SIG-M5 treated with dmso at 0.1 percent for 504 hours (cell line): ENCODE results near the gene MAGEA3.
"Not testable (repeated sequence)": the region's sequence is repeated elsewhere in the genome, so short reads cannot be mapped to it uniquely, and the experiment has no call there.

Source experiments
- DNase-seq: peaks from one replicate; lab custom pipeline; 2025; ENCODE audit not compliant: unreplicated experiment; lab: John Stamatoyannopoulos, UW

Gene MAGEA3

DNA sequence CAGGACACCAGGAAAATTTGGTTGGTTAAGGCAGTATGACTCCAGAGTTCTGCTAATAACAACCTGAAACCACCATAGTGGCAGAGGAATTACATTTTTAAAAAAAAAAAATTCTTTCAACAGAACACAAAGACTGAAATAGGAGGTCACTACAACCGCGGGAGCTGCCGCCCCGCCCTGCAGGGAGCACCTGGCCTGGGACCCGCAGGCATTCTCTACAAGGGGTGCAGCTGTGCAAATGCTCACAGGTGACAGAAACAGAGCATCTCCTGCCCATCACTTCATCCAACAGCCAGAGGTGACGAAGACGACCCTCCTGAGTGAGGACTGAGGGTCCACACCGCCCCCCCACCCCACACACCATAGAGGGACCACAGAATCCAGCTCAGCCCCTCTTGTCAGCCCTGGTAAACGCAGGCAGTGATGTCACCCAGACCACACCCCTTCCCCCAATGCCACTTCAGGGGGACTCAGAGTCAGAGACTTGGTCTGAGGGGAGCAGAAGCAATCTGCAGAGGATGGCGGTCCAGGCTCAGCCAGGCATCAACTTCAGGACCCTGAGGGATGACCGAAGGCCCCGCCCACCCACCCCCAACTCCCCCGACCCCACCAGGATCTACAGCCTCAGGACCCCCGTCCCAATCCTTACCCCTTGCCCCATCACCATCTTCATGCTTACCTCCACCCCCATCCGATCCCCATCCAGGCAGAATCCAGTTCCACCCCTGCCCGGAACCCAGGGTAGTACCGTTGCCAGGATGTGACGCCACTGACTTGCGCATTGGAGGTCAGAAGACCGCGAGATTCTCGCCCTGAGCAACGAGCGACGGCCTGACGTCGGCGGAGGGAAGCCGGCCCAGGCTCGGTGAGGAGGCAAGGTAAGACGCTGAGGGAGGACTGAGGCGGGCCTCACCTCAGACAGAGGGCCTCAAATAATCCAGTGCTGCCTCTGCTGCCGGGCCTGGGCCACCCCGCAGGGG, at the start of gene MAGEA3:
Gene MAGEA3 (plus strand): TSS at position 843 of the 980 bp plus-strand sequence. CDS start 2,039 bp downstream, outside the sequence.
- DNase-seq, result not testable (repeated sequence)

GRCh38 chrX:152652060-152652459, 46.5 kb upstream of the MAGEA3 start:
- DNase-seq, result no peak

- DNase-seq, result no peak
These were observed 46.1 kb upstream of the MAGEA3 start for GRCh38 chrX:152652467-152652866.

DNA sequence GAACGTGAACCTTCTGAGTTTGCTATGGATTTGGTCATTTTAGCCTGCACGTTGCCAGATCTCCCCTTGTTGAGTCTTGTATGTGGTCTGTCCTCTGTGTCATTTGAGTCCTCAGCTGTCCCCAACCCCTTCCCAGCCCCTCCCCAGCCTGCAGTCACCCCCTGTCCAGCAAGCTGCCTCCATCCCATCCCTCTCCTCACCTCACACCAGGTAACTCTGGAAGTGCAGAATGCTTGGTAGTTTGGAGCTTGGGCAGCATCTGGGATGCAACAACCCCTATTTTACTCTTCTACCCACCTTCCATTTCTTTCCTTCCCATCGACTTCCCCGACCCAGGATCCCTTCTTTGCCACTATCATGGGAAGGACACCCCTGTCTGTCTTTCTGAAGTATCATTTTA, 42.5 kb upstream of the MAGEA3 start:
- DNase-seq, result no peak

GRCh38 chrX:152656890-152657289, 41.7 kb upstream of the MAGEA3 start:
- DNase-seq, result no peak

DNA sequence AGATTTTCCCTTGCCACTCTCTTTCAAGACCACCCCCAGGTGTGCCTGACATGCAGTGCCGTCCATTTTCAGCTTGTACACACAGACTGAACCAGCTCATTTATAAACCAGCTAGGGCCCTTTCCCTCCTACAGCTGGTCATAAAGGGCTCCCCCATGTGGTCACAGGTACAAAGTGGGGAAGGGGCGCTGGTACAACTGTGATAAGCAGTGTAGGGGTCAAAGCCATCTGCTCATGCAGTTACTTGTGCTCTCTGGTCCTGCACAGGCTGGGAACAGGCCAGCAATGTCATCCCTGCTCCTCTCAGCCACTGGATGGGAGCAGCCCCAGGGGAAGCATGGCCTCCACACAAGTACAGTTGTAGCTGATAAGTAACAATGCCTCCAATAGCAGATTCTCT, 40.3 kb upstream of the MAGEA3 start:
- DNase-seq, result no peak

DNA sequence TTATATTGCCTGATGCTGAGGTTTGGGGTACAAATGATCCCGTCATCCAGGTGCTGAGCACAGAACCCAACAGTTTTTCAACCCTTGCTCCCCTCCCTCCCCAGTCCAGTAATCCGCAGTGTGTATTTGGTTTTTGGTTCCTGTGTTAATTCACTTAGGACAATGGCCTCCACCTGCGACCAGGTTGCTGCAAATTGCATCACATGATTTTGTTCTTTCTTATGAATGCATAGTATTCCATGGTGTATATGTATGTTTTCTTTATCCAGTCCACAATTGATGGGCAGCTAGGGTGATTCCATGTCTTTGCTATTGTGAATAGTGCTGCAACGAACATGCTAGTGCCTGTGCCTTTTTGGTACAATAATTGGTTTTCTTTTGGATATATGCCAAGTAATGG, 35.5 kb upstream of the MAGEA3 start:
- no peak for DNase-seq

- no peak for DNase-seq
These were observed 24.5 kb upstream of the MAGEA3 start for GRCh38 chrX:152674135-152674534.

GRCh38 chrX:152674652-152675051, 23.9 kb upstream of the MAGEA3 start:
- DNase-seq, result not testable (repeated sequence)

GRCh38 chrX:152681012-152681411, 17.6 kb upstream of the MAGEA3 start:
- DNase-seq, result not testable (repeated sequence)

DNA sequence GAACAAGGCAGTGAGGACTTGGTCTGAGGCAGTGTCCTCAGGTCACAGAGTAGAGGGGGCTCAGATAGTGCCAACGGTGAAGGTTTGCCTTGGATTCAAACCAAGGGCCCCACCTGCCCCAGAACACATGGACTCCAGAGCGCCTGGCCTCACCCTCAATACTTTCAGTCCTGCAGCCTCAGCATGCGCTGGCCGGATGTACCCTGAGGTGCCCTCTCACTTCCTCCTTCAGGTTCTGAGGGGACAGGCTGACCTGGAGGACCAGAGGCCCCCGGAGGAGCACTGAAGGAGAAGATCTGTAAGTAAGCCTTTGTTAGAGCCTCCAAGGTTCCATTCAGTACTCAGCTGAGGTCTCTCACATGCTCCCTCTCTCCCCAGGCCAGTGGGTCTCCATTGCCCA, 1.8 kb downstream of the MAGEA3 start:
- not testable (repeated sequence) for DNase-seq

DNA sequence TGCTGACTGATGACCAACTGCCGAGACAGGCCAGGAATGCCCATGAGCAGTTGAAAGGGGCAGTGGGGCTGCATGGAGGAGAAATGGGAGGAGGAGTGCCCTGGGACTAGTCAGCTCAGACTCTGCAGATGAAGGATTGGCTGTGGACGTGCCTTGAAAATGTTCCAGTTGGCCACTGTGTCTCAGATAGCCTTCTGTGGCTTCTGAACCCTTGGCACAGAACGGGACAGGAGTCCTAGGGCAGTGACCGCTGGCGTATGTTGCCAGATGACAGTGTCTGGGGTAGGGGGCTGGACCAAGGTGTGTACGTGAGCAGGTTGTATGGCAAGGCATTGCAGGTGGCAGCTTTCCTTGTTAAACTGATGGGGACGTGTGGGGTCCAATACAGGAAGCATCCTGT, 7.9 kb downstream of the MAGEA3 start:
- DNase-seq, result not testable (repeated sequence)

GRCh38 chrX:152709173-152709572, 10.6 kb downstream of the MAGEA3 start, which contains the start of gene CSAG2:
Gene CSAG2 (minus strand): TSS chrX:152709273. CDS start chrX:152709112, 161 bp downstream.
- not testable (repeated sequence) for DNase-seq

DNA sequence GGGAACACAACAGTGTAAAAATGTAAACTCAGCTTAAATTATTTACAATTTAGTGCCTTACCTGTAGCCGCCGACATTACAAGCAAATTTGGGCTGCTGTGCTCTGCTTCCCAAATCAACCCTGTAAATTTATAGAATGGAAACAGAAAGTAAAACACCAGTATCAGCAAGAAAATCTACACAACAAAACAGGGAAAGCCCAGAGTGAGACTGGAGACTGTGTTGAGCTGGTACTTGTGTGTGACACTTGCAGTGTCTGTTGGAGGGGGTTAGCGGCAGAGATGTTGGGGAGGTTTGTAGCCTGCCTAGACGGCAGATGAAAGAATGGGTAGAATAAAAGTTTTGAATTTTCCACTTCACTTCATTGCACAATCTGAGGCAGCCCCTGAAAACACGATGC, 14.6 kb downstream of the MAGEA3 start:
- not testable (repeated sequence) for DNase-seq

DNA sequence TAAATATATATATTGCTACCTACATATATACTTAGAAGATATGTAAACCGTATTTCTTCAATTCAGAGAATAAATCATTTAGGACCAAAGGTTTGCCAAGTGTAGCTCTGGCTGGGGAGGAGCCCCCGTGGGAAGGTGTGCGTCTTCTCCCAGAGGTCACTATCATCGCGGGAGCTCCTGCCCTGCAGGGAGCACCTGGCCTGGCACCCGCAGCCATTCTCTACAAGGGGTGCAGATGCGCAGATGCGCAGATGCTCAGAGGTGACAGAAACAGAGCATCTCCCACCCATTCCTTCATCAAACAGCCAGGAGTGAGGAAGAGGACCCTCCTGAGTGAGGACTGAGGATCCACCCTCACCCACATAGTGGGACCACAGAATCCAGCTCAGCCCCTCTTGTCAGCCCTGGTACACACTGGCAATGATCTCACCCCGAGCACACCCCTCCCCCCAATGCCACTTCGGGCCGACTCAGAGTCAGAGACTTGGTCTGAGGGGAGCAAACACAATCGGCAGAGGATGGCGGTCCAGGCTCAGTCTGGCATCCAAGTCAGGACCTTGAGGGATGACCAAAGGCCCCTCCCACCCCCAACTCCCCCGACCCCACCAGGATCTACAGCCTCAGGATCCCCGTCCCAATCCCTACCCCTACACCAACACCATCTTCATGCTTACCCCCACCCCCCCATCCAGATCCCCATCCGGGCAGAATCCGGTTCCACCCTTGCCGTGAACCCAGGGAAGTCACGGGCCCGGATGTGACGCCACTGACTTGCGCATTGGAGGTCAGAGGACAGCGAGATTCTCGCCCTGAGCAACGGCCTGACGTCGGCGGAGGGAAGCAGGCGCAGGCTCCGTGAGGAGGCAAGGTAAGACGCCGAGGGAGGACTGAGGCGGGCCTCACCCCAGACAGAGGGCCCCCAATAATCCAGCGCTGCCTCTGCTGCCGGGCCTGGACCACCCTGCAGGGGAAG, 15.5 kb downstream of the MAGEA3 start, which contains the start of gene MAGEA2B:
Gene MAGEA2B (plus strand): TSS at position 814 of the 973 bp plus-strand sequence. CDS start 2,479 bp downstream, outside the sequence.
- not testable (repeated sequence) for DNase-seq

- no peak for DNase-seq
These were observed 26.8 kb downstream of the MAGEA3 start for GRCh38 chrX:152725409-152725808.

GRCh38 chrX:152733261-152733975, 34.8 kb downstream of the MAGEA3 start, which contains the start of the genes CSAG1 and MAGEA12:
Gene CSAG1 (minus strand): TSS chrX:152733721. CDS start chrX:152732460, 1,261 bp downstream.
Gene MAGEA12 (plus strand): TSS chrX:152733757. CDS start chrX:152736162, 2,405 bp downstream.
- no peak for DNase-seq

- not testable (repeated sequence) for DNase-seq
These were observed 35.7 kb downstream of the MAGEA3 start for GRCh38 chrX:152734143-152734858.

DNA sequence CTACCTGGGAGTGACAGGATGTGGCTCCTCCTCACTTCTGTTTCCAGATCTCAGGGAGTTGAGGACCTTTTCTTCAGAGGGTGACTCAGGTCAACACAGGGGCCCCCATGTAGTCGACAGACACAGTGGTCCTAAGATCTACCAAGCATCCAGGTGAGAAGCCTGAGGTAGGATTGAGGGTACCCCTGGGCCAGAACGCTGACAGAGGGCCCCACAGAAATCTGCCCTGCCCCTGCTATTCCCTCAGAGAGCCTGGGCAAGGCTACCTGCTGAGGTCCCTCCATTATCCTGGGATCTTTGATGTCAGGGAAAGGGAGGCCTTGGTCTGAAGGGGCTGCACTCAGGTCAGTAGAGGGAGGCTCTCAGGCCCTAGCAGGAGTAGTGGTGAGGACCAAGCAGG, 36.5 kb downstream of the MAGEA3 start:
- DNase-seq, result no peak
